ENCODE measurements around the gene BOK. TPM values are rescaled to one million over a fixed set of nuclear protein-coding genes. Genes with fewer than 3 reads are reported as not detected.

The BOK gene
- total and polyA plus RNA-seq, 2 of the 13 experiments (the other 11 are each of a cell fraction or from before 2014, with no cell fraction given): 35.5 to 39.2 TPM

- TF ChIP-seq ZNF800 (CRISPR knock-in tag; IDR thresholded peaks at IDR 0.05): 0 out of 2 replicates have a peak, but pooled peaks have one; percentile 39
- TF ChIP-seq MYPOP (CRISPR knock-in tag; IDR thresholded peaks at IDR 0.05): 0 out of 2 replicates have a peak, but pooled peaks have one; percentile 33
- TF ChIP-seq PATZ1 (CRISPR knock-in tag; IDR thresholded peaks at IDR 0.05): peak; percentile 56; the same call in 1 of the 2 replicates
- no peak for TF ChIP-seq MAFK (conservative IDR thresholded peaks at IDR 0.05 in 1 of 2, IDR thresholded peaks at IDR 0.05 in 1 of 2; ENCODE audit: low read length in 2 of 2)
- TF ChIP-seq ZBTB46 (CRISPR knock-in tag; IDR thresholded peaks at IDR 0.05; ENCODE audit: borderline replicate concordance): no peak
- TF ChIP-seq ZNF430 (CRISPR knock-in tag; IDR thresholded peaks at IDR 0.05): peak; percentile 78
- no peak for TF ChIP-seq THAP9 (CRISPR knock-in tag; IDR thresholded peaks at IDR 0.05; ENCODE audit: borderline replicate concordance)
- TF ChIP-seq ZNF775 (CRISPR knock-in tag; IDR thresholded peaks at IDR 0.05; ENCODE audit: borderline replicate concordance): no peak
- no peak for TF ChIP-seq THYN1 (CRISPR knock-in tag; IDR thresholded peaks at IDR 0.05; ENCODE audit: borderline replicate concordance, low read depth)
- TF ChIP-seq ZNF563 (CRISPR knock-in tag; IDR thresholded peaks at IDR 0.05): peak; percentile 46; the same call in 1 of the 2 replicates
- peak; percentile 72; the same call in 1 of the 2 replicates for TF ChIP-seq ZNF768 (CRISPR knock-in tag; IDR thresholded peaks at IDR 0.05)
Observed at GRCh38 chr2:241546771-241547498, 11.6 kb upstream of the BOK start (continued).
